Fibroblast of villous mesenchyme (primary cell): ENCODE measurements around the gene RSPO1. TPM values are rescaled to one million over a fixed set of nuclear protein-coding genes. Genes with fewer than 3 reads are reported as not detected.
"Not testable (repeated sequence)": the region's sequence is repeated elsewhere in the genome, so short reads cannot be mapped to it uniquely, and the experiment has no call there.

Experiments
- DNase-seq: peaks from one replicate; pipeline ENCODE4 v3.0.0-alpha.2; 2010; ENCODE audit warnings: low read depth
- H3K4me3 ChIP-seq: 2 replicates; pipeline ENCODE4 v1.5.1; 2011; ENCODE audit warnings: low read depth, mild to moderate bottlenecking, low read length
- total RNA-seq: library from RNA; depleted of rRNA; stranded (reverse); fragments of >200 nt; gene quantifications from 2 replicates; pipeline ENCODE4 v1.2.3, GENCODE V29; 2012
- TF ChIP-seq, protein P1 (sequence below): IDR thresholded peaks from 2 replicates; pipeline ENCODE4 v1.5.1; 2012; ENCODE audit warnings: low read depth, mild to moderate bottlenecking, low read length; ENCODE audit not compliant: insufficient read depth

The RSPO1 gene, protein sequence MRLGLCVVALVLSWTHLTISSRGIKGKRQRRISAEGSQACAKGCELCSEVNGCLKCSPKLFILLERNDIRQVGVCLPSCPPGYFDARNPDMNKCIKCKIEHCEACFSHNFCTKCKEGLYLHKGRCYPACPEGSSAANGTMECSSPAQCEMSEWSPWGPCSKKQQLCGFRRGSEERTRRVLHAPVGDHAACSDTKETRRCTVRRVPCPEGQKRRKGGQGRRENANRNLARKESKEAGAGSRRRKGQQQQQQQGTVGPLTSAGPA
- not detected in 2 replicates for total RNA-seq

DNA sequence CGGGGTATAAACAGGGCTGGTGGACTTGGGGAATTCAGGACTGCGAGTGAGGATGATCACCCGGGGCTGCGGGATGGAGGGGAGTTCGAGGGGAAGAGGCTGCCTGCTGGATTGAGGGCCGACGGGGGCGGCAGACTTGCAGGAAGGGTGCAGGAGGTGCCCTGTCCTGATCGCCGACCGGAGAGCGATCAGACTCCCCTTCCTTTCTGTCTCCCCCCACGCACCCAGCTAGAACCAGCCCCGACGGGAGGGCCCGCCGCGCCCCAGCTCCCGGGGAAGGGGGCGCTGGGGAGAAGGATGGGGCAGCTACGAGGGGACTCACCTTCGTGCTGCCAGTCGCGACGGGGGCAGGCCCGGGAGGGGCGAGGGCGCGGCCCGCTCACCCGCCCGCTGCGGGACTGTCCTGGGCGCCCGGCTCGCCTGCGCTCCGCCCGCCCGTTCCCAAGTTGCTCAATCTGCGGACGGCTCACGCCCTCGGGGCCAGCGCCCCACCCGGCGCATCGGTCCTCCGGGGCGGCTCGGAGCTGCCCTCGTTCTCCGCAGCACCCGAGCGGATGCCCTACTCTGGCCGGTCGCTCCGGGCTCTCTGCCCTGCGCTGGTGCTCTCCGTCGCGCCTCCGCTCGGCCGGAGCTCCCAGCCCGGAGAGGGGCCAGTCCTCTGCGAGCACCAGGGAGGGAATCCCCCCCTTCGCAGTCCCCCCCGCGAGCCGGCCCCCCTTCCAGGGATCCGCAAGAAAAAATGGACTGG lies at the start of gene RSPO1:
Gene RSPO1 (minus strand): TSS at position 649 of the 748 bp plus-strand sequence. CDS start 5,231 bp downstream, outside the sequence.
- DNase-seq = peak; percentile 33
- H3K4me3 ChIP-seq = peak within 1 kb of the TSS; percentile 48
- TF ChIP-seq, protein P1, sequence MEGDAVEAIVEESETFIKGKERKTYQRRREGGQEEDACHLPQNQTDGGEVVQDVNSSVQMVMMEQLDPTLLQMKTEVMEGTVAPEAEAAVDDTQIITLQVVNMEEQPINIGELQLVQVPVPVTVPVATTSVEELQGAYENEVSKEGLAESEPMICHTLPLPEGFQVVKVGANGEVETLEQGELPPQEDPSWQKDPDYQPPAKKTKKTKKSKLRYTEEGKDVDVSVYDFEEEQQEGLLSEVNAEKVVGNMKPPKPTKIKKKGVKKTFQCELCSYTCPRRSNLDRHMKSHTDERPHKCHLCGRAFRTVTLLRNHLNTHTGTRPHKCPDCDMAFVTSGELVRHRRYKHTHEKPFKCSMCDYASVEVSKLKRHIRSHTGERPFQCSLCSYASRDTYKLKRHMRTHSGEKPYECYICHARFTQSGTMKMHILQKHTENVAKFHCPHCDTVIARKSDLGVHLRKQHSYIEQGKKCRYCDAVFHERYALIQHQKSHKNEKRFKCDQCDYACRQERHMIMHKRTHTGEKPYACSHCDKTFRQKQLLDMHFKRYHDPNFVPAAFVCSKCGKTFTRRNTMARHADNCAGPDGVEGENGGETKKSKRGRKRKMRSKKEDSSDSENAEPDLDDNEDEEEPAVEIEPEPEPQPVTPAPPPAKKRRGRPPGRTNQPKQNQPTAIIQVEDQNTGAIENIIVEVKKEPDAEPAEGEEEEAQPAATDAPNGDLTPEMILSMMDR = no peak

DNA sequence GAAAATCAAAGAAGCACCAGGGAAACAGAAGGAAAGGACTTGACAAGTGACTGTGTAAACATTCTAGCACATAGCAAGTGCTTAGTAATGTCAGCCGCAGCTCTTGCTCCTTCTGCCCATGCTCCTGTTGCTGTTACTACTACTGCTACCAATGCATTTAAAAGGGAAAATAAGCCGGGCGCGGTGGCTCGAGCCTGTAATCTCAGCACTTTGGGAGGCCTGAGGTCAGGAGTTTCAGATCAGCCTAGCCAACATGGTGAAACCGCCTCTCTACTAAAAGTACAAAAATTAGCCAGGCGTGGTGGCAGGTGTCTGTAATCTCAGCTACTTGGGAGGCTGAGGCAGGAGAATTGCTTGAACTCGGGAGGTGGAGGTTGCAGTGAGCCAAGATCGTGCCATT lies 49.5 kb upstream of the RSPO1 start:
- not testable (repeated sequence) for H3K4me3 ChIP-seq, DNase-seq

DNA sequence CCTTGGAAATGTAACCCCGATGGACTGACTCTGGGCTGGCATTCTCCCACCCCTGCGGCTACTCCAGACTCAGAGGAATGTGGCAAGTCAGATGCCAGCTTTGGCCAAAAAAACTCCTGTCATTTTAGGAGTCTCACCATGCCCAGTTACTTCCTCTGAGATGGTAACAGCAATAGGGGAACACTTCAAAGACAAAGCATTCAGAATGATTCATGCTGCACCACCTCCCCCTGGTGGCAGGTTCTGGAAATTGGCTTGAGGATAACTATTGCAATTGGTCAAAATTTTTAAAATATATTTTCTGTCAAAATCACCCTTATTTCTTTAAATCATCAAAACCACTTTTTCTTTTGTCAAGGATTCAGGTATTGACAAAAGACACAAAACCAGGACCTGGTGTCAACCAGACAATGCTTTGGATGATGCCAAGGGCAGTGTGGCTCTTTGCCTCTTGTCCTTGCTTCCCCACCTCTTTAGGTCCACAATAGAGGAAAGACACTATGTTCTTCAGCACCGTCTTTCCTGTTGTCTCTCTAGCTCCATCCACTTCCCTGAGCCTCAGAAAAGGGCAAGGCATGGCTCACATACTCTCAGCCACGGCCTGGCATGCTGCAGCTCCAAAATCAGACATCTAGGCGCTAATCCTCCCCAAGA lies 47.8 kb upstream of the RSPO1 start:
- H3K4me3 ChIP-seq = no peak overlapping the region
- TF ChIP-seq, protein P1 = peak; percentile 90
- peak; percentile 72 for DNase-seq

DNA sequence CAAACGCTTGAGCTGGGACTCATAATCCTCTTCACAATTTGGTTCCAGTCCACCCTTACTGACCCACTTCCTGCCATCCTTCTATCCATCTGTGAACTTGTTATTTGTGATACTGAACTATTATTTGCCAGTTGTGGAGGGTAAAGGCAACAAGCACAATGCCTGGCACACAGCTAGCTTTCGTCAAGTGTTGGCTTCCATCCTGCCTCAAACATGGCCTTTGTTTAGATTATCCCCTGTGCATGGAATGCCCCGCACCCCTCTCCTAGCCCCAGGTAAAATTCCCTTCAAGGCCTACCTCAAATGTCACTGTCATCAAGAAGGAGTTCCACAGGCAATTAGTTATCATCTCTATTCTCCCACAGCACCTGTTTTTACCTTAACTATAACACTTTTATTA lies 46.2 kb upstream of the RSPO1 start:
- TF ChIP-seq, protein P1 = no peak
- DNase-seq = no peak

DNA sequence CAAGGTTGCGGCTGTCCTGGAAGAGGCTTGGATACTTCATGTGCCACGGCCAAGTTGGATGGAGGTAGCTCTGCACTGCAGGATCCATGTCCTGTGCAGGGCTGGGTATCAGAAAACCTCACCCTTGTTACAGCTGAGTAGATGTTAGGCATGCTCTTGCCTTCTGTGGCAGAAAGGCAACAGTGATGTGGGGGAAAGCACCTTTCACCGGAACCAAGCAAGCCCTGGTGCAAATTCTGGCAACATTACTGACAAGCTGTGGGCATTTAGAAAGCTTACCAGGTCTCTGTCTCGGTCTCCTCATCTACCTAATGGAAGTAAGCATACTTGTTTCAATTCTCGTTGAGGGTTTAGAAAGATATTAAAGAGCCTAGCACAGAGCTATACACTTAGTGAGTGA lies 43.1 kb upstream of the RSPO1 start:
- no peak for DNase-seq

More for the DNA sequence above, 46.2 kb upstream of the RSPO1 start:
- no peak overlapping the region for H3K4me3 ChIP-seq

DNA sequence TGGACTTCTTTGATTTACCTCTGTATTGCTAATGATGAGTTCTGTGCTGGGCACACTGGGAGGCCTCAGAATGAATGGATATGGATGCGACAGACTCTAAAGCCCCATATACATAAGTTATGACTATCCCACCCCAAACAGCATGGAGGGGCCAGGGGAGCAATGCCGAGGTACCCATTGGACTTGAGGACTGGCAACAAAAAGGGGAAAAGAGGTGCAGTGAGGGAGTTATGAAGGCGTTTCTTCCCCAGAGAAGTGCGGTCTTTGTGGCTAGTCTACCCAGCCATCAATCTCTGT lies 42.4 kb upstream of the RSPO1 start:
- H3K4me3 ChIP-seq = no peak overlapping the region
- no peak for DNase-seq
- TF ChIP-seq, protein P1 = no peak

More for the DNA sequence above, 43.1 kb upstream of the RSPO1 start:
- TF ChIP-seq, protein P1 = no peak
- no peak overlapping the region for H3K4me3 ChIP-seq
